ENCODE measurements around the gene GPR119. TPM values are rescaled to one million over a fixed set of nuclear protein-coding genes. Genes with fewer than 3 reads are reported as not detected.

The GPR119 gene
- total and polyA plus RNA-seq, 2 experiments from 2014 or later, result not detected

DNA sequence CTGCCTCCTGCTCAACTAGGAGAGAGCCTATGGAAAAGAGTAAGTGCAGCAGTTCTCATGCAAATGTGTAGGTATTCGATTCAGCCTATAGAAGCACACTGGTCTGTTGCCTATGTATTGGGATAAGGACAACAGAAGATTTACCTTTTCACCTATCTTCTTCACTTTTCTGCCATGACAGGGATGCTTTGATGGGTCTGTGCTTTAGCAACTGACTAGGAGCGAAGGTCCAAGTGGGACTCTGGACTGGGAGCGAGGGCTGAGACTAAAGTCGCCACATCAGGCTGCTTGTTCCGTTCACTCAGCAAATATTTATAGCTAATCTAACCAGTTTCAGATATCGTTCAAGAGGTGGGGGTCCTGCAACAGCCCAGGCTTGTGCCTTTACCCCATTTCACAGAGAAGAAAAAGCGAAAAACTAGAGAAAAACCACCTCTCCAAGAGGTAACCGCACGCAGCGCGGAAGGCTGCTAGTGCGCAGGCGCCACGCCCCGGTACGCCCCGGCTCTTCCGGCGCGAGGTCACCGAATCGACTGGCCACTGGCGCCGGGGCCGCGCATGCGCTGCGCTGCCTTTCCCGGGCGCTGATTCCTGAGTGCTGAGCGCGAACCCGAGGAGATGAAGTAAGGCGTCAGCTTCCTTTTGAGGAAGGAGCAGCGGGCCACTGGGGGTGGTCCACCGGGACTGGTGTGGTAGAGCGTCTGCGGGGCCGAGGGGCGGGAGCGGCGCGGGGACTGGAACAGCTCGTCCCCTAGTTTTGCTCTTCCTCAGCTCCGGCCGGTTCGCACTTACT lies 16.1 kb upstream of the GPR119 start, which contains the start of gene RBMX2:
Gene RBMX2 (plus strand): TSS at position 573 of the 793 bp plus-strand sequence. CDS start 46 bp downstream, at position 619.
- peaks cover 3% of the 10 kb centered on the region for H3K36me3 ChIP-seq
- no peaks in the 10 kb centered on the region for H3K9me3 ChIP-seq (ENCODE audit: low read depth)
- DNase-seq (ENCODE audit: low read depth in 1 of 2, low spot score in 1 of 2), result peak; percentile 77 to 85
- H3K4me3 ChIP-seq, result peak within 1 kb of the TSS; percentile 71
- TF ChIP-seq, protein P1, sequence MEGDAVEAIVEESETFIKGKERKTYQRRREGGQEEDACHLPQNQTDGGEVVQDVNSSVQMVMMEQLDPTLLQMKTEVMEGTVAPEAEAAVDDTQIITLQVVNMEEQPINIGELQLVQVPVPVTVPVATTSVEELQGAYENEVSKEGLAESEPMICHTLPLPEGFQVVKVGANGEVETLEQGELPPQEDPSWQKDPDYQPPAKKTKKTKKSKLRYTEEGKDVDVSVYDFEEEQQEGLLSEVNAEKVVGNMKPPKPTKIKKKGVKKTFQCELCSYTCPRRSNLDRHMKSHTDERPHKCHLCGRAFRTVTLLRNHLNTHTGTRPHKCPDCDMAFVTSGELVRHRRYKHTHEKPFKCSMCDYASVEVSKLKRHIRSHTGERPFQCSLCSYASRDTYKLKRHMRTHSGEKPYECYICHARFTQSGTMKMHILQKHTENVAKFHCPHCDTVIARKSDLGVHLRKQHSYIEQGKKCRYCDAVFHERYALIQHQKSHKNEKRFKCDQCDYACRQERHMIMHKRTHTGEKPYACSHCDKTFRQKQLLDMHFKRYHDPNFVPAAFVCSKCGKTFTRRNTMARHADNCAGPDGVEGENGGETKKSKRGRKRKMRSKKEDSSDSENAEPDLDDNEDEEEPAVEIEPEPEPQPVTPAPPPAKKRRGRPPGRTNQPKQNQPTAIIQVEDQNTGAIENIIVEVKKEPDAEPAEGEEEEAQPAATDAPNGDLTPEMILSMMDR (IDR thresholded peaks at IDR 0.05; ENCODE audit: low read depth, low read length), result no peak
- H3K4me1 ChIP-seq (ENCODE audit: low read depth), result no peaks in the 10 kb centered on the region
- peak within 1 kb of the TSS; percentile 85 for H3K27ac ChIP-seq
- peaks cover 22% of the 10 kb centered on the region for H3K27me3 ChIP-seq

DNA sequence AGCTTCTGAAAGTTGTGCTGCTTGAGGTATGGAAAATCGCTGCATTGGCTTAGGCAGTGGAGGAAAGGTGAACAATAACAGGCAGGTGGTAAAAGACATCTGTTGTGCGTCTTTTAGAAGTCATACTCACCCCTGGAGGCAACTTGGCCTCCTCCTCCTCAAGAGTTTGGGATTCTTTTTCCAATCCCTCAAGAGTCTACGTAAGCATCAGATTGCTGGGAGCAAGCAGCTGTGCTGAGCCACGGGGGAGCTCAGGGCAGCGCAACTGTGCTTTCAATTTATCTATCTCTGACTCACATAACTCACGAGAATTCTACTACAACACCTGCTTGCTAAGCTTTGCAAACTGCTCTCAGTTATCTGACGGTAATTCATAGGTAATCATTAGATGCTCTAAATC lies 9.9 kb upstream of the GPR119 start:
- DNase-seq (ENCODE audit: low read depth in 1 of 2, low spot score in 1 of 2), result no peak
- Histone ChIP-seq H3K27ac (no peak overlapping the region), H3K4me1 (ENCODE audit: low read depth) (no peaks in the 10 kb centered on the region), H3K36me3 (no peaks in the 10 kb centered on the region), H3K9me3 (ENCODE audit: low read depth) (no peaks in the 10 kb centered on the region), H3K27me3 (peaks cover 24% of the 10 kb centered on the region), H3K4me3 (no peak overlapping the region)
- TF ChIP-seq, protein P1 (IDR thresholded peaks at IDR 0.05; ENCODE audit: low read depth, low read length), result no peak

DNA sequence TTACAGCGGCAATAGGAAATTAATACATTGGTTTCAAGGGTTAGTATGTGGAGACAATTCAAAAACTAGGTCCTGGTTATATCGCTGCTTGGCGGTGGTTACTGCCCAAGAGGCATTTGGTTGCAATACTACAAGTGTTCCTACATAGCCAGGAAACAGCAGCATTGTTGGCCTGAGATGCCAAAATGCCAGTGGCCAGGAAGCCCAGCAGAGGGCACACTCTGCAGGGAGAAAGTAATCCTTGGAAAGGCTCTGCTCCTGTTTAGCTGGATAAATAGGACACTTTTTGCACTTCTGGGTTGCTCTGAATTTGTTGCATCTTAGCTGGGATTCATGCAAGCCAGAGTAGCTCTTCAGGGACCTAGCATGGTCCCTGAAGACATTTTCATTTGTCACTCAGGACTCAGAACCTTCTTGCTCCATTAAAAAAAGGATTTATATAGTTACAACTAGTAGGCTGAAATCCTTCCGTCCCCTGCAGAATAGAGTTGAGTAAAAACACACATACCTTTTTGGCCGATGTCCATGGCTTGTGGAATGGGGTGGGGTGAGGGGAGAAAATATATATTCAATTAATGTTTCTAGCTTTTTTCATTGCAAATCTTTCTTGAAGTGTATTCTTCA lies 8.1 kb upstream of the GPR119 start:
- Histone ChIP-seq H3K27ac (no peak overlapping the region), H3K4me1 (ENCODE audit: low read depth) (no peaks in the 10 kb centered on the region), H3K36me3 (no peaks in the 10 kb centered on the region), H3K9me3 (ENCODE audit: low read depth) (no peaks in the 10 kb centered on the region), H3K4me3 (no peak overlapping the region), H3K27me3 (peaks cover 12% of the 10 kb centered on the region)
- TF ChIP-seq, protein P1 (IDR thresholded peaks at IDR 0.05; ENCODE audit: low read depth, low read length), result peak; percentile 71
- DNase-seq (ENCODE audit: low read depth in 1 of 2, low spot score in 1 of 2), result peak; percentile 58 to 63

DNA sequence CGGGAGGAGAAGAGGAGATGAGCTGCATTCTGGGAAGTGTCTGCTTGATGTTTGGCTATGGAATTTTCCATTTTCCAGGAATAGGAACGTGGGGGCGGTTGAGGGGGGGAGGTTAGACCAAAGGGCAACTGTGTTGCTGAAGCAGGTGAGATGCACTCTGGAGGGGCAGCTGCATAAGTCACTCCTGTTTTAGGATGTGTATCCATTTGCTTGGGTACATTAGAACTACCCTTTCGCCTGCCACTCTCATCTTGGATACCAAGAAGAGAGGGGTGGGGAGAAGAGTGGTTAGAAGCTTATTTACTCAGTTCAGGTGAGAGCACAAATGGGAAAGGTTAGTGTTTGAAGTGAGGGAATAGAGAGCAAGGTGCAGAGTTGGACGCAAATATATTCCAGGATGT lies 934 bp upstream of the GPR119 start:
- Histone ChIP-seq H3K4me1 (ENCODE audit: low read depth) (no peaks in the 10 kb centered on the region), H3K4me3 (no peak overlapping the region), H3K27ac (no peak overlapping the region), H3K9me3 (ENCODE audit: low read depth) (no peaks in the 10 kb centered on the region), H3K27me3 (no peaks in the 10 kb centered on the region), H3K36me3 (no peaks in the 10 kb centered on the region)
- DNase-seq (ENCODE audit: low read depth in 1 of 2, low spot score in 1 of 2), result no peak
- TF ChIP-seq, protein P1 (IDR thresholded peaks at IDR 0.05; ENCODE audit: low read depth, low read length), result no peak

DNA sequence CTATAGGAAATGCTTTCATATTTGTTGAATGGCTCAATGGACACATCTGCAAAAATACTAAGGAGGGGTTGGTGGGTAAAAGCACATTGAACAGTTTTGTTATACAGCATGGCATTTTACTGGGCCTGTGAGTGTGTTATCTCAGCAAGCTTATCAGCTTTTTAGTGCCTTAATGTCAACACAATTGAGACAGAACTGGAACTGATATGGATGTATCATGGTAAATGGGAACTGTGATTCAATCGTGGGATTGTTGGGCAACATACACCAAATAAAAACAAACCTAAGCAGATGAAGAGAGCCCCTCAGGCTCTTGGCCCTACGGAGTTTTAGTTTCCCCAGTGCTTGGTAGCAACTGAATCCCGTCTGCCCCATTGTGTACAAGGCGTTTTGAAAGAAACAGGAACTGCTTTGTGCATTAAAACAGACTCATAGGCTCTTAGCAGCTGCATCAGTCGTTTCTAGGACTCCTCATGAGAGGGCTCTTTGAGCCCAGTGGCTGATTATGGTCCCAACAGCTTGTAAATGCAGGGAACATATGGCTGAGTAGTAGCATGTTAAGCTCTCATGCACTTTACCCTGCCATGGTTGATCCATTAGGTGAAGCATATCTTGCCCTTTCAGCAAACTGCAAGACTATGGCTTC lies 7.3 kb downstream of the GPR119 start:
- Histone ChIP-seq H3K27me3 (no peaks in the 10 kb centered on the region), H3K27ac (no peak overlapping the region), H3K4me1 (ENCODE audit: low read depth) (no peaks in the 10 kb centered on the region), H3K4me3 (no peak overlapping the region), H3K9me3 (ENCODE audit: low read depth) (no peaks in the 10 kb centered on the region), H3K36me3 (no peaks in the 10 kb centered on the region)
- DNase-seq (ENCODE audit: low read depth in 1 of 2, low spot score in 1 of 2), result peak in 1 of 2 donors; percentile 28
- TF ChIP-seq, protein P1 (IDR thresholded peaks at IDR 0.05; ENCODE audit: low read depth, low read length), result no peak
